Muscle layer of colon (tissue), 2 donors: ENCODE data around the gene GNA12.
A peak's percentile ranks its signal among the peaks of the same experiment; 100 is the strongest.

ENCODE experiments used
- H3K27ac ChIP-seq: one replicate; pipeline ENCODE4 v1.7.0; 2013; ENCODE audit warnings: low read depth, mild to moderate bottlenecking, low read length, moderate library complexity
- H3K27me3 ChIP-seq, 2 donors: one replicate each; pipeline ENCODE4 v1.7.0; 2013; ENCODE audit warnings: low read length in 2 of 2, mild to moderate bottlenecking in 2 of 2; ENCODE audit not compliant: insufficient read depth in 2 of 2, control insufficient read depth in 1 of 2
- H3K36me3 ChIP-seq: one replicate; pipeline ENCODE4 v1.7.0; 2013; ENCODE audit warnings: mild to moderate bottlenecking, low read length; ENCODE audit not compliant: insufficient read depth
- H3K4me1 ChIP-seq: one replicate; pipeline ENCODE4 v1.7.0; 2013; ENCODE audit warnings: mild to moderate bottlenecking, low read length; ENCODE audit not compliant: insufficient read depth
- H3K4me3 ChIP-seq, 2 donors: one replicate each; pipeline ENCODE4 v1.7.0; 2013; ENCODE audit warnings: low read length in 2 of 2, low read depth in 1 of 2, mild to moderate bottlenecking in 1 of 2, moderate library complexity in 1 of 2
- H3K9ac ChIP-seq: one replicate; pipeline ENCODE4 v1.7.0; 2013; ENCODE audit warnings: low read length
- H3K9me3 ChIP-seq: one replicate; pipeline ENCODE4 v1.7.0; 2013; ENCODE audit warnings: mild to moderate bottlenecking, low read length
- donor health status: abdominal sarcoma.
- donor health status: Adenocarcinoma of cecum.

Gene GNA12

DNA sequence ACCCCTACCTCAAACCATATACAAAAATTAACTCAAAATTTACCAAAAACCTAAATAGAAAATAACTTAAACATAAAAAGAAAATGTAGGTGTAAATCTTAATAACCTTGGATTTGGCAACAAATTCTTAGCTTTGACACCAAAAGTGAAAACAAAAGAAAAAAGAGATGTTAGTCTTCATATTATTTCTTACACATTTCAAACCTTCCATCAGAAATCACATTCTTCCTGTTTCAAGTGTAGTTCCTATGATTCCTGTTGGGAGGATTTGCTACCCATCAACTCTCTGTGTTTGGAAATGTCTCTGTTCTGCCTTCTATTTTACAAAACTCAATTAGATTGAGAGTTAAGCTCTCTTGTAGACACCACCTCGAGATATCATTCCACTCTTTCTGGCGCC is 62.0 kb downstream of the GNA12 start:
- no peak overlapping the region for H3K4me3 ChIP-seq
- H3K27ac ChIP-seq: no peak overlapping the region
- H3K4me1 ChIP-seq: peaks cover 11% of the 10 kb centered on the region
- no peaks in the 10 kb centered on the region for H3K27me3 ChIP-seq
- no peaks in the 10 kb centered on the region for H3K36me3 ChIP-seq
- H3K9me3 ChIP-seq: no peaks in the 10 kb centered on the region
- H3K9ac ChIP-seq: no peak overlapping the region

DNA sequence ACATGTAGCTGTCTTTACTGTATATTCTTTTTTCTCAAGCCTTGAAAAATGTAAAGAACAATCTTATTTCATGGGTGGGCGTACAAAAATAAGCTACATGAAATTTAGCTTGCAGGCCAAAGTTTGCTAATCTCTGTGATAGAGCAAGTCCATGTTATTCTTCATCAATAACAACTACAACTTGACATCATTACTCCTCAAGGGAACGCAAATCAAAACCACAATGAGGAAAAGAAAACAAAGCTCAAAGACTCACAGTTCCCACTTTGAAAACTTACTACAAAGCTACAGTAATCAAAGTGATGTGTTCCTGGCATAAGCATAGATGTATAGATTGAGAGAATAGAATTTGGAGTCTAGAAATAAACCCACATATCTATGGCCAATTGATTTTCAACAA is 62.5 kb downstream of the GNA12 start:
- H3K27me3 ChIP-seq: no peaks in the 10 kb centered on the region
- H3K36me3 ChIP-seq: no peaks in the 10 kb centered on the region
- H3K27ac ChIP-seq: no peak overlapping the region
- peaks cover 15% of the 10 kb centered on the region for H3K4me1 ChIP-seq
- no peaks in the 10 kb centered on the region for H3K9me3 ChIP-seq
- no peak overlapping the region for H3K9ac ChIP-seq
- no peak overlapping the region for H3K4me3 ChIP-seq

DNA sequence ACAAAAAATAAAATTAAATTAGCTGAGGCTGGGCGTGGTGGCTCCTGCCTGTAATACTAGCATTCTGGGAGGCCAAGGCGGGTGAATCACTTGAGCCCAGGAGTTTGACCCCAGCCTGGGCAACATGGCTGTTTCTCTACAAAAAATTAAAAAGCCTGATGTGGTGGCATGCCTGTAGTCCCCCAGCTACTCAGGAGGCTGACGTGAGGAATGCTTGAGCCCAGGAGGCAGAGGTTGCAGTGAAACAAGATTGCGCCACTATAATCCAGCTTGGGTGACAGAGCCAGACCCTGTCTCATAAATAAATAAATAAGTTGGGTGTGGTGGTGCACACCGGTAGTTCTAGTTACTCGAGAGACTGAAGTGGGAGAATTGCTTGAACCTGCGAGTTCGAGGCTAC is 65.1 kb downstream of the GNA12 start:
- no peak overlapping the region for H3K27ac ChIP-seq
- H3K27me3 ChIP-seq: no peaks in the 10 kb centered on the region
- H3K9ac ChIP-seq: no peak overlapping the region
- no peaks in the 10 kb centered on the region for H3K9me3 ChIP-seq
- H3K4me3 ChIP-seq: no peak overlapping the region
- H3K4me1 ChIP-seq: peaks cover 29% of the 10 kb centered on the region
- no peaks in the 10 kb centered on the region for H3K36me3 ChIP-seq

DNA sequence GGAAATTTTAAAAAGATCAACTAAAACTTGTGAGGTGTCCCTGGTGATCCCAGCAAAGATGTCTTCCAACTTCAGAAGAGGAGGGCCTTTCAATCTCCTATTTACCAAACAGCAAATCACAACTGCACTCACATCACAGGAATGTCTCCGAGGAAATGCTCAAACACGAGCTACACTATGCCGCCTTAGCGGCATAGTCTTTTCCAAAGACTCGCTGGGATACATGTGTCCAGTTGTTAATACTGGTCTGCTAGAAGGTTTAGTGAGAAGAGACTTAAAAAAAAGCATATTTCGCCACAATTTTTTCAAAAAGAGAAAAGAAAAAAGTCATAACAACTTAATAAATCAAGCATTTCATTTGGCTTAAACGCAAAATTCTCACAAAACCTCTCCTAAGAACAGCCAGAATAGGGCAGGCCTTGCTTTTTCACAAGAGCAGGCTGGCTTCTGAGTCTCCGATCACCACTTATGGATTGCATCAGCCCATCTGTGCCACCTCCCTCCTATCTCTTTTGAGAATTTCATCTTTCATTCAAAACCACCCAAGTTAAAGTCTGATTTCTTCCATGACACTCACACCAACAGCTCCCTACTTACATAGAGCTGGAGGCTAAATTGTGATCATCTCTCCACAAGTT is 66.1 kb downstream of the GNA12 start:
- Histone ChIP-seq H3K9ac (no peak overlapping the region), H3K36me3 (no peaks in the 10 kb centered on the region), H3K4me3 (no peak overlapping the region), H3K4me1 (peaks cover 29% of the 10 kb centered on the region), H3K27me3 (no peaks in the 10 kb centered on the region), H3K9me3 (no peaks in the 10 kb centered on the region), H3K27ac (no peak overlapping the region)

DNA sequence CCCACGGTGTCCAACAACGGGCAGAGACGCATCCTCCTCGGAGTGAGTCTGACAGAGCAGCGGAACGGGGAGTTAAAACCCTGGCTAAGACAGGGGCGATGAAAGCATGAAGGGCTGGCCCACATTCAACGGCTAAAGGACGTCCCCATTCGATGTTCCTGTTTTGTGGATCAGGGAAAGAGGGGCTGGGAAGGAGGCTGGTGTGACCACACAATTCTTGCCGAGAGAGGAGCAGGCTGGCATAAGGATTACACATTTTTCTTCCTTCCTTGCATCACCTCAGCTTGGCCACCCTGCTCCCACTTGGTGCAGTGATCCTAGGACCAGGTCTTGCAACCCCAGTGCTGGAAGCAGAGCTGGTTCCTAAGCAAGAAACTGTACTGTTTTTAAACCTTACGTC is 67.7 kb downstream of the GNA12 start:
- H3K9ac ChIP-seq: no peak overlapping the region
- peak overlapping the region; percentile 66 for H3K27ac ChIP-seq
- H3K36me3 ChIP-seq: no peaks in the 10 kb centered on the region

DNA sequence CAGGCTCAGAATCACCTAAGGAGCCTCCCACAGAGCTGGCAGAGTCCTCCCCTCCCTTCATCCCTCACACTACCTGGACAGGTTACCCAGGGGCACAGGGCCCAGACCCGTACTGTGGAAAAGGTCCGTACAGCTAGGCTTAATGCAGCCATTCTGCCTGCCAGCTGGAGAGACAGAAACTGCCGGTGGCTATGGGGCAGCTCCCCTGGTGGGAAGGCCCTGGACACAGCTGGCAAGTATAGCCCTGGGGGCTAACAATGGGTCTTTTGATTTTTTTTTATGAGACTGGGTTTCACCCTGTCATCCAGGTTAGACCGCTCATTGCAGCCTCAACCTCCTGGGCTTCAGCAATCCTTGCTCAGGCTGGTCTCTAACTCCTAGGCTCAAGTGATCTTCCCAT is 68.3 kb downstream of the GNA12 start:
- Histone ChIP-seq H3K9ac (peak overlapping the region; percentile 49), H3K27me3 (no peaks in the 10 kb centered on the region), H3K9me3 (no peaks in the 10 kb centered on the region), H3K4me1 (peaks cover 32% of the 10 kb centered on the region), H3K27ac (peak overlapping the region; percentile 55), H3K4me3 (no peak overlapping the region), H3K36me3 (no peaks in the 10 kb centered on the region)

More for the DNA sequence above, 67.7 kb downstream of the GNA12 start:
- no peaks in the 10 kb centered on the region for H3K9me3 ChIP-seq
- H3K27me3 ChIP-seq: no peaks in the 10 kb centered on the region
- H3K4me1 ChIP-seq: peaks cover 32% of the 10 kb centered on the region
- no peak overlapping the region for H3K4me3 ChIP-seq

DNA sequence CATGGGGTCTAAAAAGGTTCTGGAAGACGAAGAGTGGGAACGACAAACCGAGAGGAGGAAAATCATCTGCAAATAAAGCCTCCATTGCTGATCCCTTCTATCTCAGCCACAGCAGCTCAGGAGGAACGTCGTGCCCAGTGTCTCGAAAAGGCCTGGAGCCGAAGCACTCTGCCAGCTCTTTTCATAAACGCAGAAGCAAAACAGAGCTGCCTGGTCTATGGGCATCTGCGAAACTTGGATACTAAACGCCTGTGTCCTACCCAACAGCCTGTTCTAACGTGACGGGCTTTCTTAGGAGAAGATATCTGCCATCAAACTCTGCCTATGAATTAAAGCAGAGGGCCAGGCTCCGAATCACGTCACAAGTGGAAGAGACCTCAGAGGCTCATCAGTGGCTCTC is 68.7 kb downstream of the GNA12 start:
- Histone ChIP-seq H3K9me3 (no peaks in the 10 kb centered on the region), H3K27ac (peak overlapping the region; percentile 55), H3K36me3 (no peaks in the 10 kb centered on the region), H3K9ac (peak overlapping the region; percentile 49), H3K4me1 (peaks cover 32% of the 10 kb centered on the region), H3K27me3 (no peaks in the 10 kb centered on the region), H3K4me3 (no peak overlapping the region)

DNA sequence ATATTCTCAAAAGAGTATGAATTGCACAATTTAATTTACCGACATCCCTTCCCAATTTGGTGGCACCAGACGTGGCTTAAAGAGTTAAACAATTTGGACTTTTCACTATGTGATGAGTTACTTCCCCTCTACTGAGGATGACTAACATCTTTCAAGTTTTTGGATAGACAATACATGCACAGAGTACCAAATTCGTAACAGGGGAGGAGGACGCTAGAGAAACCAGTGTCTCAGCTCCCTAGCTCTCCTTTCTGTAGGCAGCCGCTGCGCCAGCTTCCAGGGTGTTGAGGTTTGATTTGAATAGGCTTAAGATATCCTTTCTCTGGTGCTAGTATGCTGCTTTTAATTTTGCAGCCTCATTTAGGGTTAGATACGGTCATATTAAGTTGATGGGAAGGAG is 69.2 kb downstream of the GNA12 start:
- Histone ChIP-seq H3K9me3 (no peaks in the 10 kb centered on the region), H3K4me1 (peaks cover 32% of the 10 kb centered on the region), H3K9ac (no peak overlapping the region), H3K4me3 (no peak overlapping the region), H3K27ac (peak overlapping the region; percentile 55), H3K36me3 (no peaks in the 10 kb centered on the region), H3K27me3 (no peaks in the 10 kb centered on the region)

DNA sequence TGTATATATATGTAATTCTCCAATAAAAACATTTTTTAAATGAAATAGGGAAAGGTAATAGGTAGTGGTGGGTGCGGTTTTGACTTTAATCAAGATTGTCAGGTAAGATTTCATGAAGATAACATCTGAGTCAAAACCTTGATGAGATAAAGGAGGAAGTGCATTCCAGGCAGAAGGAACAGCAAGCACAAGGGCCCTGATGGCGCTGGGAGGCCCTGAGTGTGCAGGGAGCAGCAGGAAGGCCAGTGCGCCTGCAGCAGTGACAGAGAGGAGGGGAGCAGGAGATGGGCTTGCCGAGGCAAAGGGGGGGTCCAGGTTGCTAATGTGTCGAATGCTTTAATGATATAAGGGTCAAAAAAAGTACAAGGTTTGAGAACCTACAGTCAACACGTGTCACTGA is 69.8 kb downstream of the GNA12 start:
- peaks cover 32% of the 10 kb centered on the region for H3K4me1 ChIP-seq
- no peaks in the 10 kb centered on the region for H3K36me3 ChIP-seq
- H3K9ac ChIP-seq: no peak overlapping the region
- H3K4me3 ChIP-seq: no peak overlapping the region
- H3K9me3 ChIP-seq: no peaks in the 10 kb centered on the region
- peak overlapping the region; percentile 12 for H3K27ac ChIP-seq
- no peaks in the 10 kb centered on the region for H3K27me3 ChIP-seq

DNA sequence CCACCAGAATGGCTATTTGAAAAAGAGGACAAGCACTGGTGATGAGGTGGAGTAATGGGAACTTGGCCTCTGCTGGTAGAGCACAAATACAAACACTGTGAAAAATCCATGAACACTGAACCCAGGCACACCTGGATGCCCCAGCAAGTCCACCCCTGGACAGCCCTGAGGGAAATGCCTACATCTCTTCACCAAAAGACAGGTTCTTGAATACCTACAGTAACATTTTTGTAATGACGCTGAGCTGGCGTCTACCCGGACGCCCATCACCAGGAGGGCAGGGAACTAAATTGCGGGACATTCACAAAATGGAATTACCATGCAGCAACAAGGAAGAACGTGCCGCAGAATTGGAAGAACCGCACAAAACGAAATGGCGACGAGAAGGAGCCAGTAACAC is 70.5 kb downstream of the GNA12 start:
- Histone ChIP-seq H3K4me1 (peaks cover 32% of the 10 kb centered on the region), H3K36me3 (no peaks in the 10 kb centered on the region), H3K27ac (peak overlapping the region; percentile 12)

DNA sequence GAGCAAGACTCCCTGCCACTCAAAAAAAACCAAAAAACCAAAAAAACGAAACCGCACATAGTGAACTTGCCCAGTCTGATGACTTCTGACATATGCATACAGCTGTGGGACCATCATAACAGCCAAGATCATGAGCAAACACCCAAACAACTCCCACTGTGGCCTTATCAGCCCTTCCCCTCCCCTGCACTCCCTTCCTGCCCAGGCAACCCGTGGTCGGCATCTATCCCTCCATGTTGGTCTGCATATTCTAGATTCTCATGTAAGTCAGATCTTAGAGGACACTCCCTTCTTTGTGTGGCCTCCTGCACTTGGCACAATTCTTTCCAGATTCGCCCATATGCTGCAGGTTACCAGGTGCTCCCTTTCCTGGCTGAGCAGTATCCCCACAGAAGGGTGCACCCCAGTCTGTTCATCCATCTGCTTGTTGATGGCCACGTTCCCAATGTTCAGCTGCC is 72.8 kb downstream of the GNA12 start:
- Histone ChIP-seq H3K4me3 (no peak overlapping the region), H3K27ac (no peak overlapping the region)

More for the DNA sequence above, 70.5 kb downstream of the GNA12 start:
- H3K9me3 ChIP-seq: no peaks in the 10 kb centered on the region
- no peaks in the 10 kb centered on the region for H3K27me3 ChIP-seq
- H3K4me3 ChIP-seq: no peak overlapping the region
- no peak overlapping the region for H3K9ac ChIP-seq

DNA sequence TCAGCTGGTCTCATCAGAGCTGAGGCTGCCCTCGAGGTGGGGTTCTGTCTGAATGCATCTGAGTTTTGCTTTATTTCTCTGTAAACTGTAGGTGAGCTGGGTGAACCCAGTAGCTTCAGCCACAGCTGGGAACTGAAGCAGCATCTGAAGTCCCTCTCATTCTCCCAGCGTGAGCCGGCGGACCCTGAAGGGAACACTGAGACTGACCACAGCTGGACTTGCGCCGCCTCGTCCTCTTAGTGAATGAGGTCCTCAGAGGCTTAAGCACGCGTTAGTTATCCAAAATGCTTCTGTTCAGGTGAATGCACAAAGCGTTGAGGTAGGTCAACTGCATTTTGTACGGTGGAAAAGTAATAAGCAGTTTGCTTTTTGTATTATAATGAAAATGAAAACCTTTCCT is 79.5 kb downstream of the GNA12 start:
- peak overlapping the region; percentile 86 for H3K27ac ChIP-seq
- H3K9me3 ChIP-seq: no peaks in the 10 kb centered on the region
- no peaks in the 10 kb centered on the region for H3K27me3 ChIP-seq
- peaks cover 42% of the 10 kb centered on the region for H3K4me1 ChIP-seq
- H3K36me3 ChIP-seq: no peaks in the 10 kb centered on the region
- H3K9ac ChIP-seq: no peak overlapping the region
- no peak overlapping the region for H3K4me3 ChIP-seq

More for the DNA sequence above, 72.8 kb downstream of the GNA12 start:
- H3K27me3 ChIP-seq: no peaks in the 10 kb centered on the region
- H3K9me3 ChIP-seq: no peaks in the 10 kb centered on the region
- H3K4me1 ChIP-seq: peaks cover 24% of the 10 kb centered on the region
- H3K36me3 ChIP-seq: no peaks in the 10 kb centered on the region
- H3K9ac ChIP-seq: no peak overlapping the region
